Measurements from ENCODE around the gene ETV1. TPM values are rescaled to one million over a fixed set of nuclear protein-coding genes. Genes with fewer than 3 reads are reported as not detected.

Gene ETV1
- total RNA-seq, 6 donors from 2014 or later: 33.2 to 74.6 (median 50.2) TPM

DNA sequence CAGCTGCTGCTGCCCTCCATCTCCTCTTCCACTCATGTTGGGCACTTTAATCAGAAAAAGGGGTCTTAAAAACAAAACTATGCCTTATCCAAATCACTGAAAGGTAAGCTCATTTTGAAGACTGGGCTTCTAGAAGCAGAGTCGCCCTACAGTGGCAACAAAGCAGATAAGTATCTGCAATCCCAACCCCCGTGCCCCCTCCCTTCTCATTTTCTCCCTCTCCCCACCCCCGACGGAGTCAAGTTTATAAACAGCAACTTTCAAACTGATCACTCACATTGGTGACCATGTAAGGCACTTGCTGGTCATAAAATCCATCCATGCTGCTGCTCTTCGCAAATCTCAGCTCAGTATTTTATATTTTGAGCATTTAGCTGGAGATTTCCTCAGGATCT is 738 bp downstream of the ETV1 start:
- Histone ChIP-seq H3K4me1 (peaks cover 0 to 5% (median 4%) of the 10 kb centered on the region in 4 donors), H3K27me3 (no peaks in the 10 kb centered on the region), H3K9me3 (no peaks in the 10 kb centered on the region), H3K4me3 (peak overlapping the region; percentile 2 to 64 (median 56)), H3K27ac (peak overlapping the region; percentile 81 to 89 (median 86)), H3K36me3 (no peaks in the 10 kb centered on the region)
- no peak for ATAC-seq (ENCODE audit: low FRiP score in 2 of 2)
- TF ChIP-seq POLR2A (IDR thresholded peaks at IDR 0.05) (no peak), POLR2AphosphoS5 (IDR thresholded peaks at IDR 0.05) (peak in 1 of 2 donors; percentile 20)
- WGBS, 2 donors: 0 to 6% methylated on average over 5 of the region's 5 CpGs
- peak in 1 of 2 donors; percentile 37 for DNase-seq

DNA sequence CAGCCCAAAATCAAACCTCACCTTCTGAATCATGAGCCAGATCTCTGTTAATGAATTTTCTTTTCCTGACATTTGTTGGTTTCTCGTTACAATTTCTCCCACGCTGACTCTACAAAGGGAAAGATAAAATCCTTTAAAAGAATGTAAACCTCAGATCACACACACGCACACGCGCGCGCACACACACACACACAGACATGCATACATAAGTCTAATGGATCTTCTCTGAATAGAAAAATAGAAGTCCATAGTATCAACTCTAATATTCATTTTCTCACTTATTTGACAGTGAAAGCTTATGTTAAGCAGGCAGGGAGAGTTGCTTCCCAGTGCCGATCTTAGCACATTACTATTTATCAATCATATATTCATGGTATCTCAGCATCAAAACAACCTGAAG is 1.4 kb downstream of the ETV1 start:
- TF ChIP-seq EP300 (IDR thresholded peaks at IDR 0.05) (no peak), POLR2AphosphoS5 (IDR thresholded peaks at IDR 0.05) (no peak), POLR2A (IDR thresholded peaks at IDR 0.05) (no peak)
- TF ChIP-seq, protein P1, sequence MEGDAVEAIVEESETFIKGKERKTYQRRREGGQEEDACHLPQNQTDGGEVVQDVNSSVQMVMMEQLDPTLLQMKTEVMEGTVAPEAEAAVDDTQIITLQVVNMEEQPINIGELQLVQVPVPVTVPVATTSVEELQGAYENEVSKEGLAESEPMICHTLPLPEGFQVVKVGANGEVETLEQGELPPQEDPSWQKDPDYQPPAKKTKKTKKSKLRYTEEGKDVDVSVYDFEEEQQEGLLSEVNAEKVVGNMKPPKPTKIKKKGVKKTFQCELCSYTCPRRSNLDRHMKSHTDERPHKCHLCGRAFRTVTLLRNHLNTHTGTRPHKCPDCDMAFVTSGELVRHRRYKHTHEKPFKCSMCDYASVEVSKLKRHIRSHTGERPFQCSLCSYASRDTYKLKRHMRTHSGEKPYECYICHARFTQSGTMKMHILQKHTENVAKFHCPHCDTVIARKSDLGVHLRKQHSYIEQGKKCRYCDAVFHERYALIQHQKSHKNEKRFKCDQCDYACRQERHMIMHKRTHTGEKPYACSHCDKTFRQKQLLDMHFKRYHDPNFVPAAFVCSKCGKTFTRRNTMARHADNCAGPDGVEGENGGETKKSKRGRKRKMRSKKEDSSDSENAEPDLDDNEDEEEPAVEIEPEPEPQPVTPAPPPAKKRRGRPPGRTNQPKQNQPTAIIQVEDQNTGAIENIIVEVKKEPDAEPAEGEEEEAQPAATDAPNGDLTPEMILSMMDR (IDR thresholded peaks at IDR 0.05): no peak
- Histone ChIP-seq H3K4me3 (peak overlapping the region in 3 of 4 donors; percentile 54 to 64 (median 57)), H3K27me3 (no peaks in the 10 kb centered on the region), H3K9me3 (no peaks in the 10 kb centered on the region), H3K4me1 (peaks cover 0 to 5% (median 4%) of the 10 kb centered on the region in 4 donors), H3K27ac (peak overlapping the region; percentile 58 to 89 (median 86)), H3K36me3 (no peaks in the 10 kb centered on the region)
- DNase-seq: no peak
- no peak for ATAC-seq (ENCODE audit: low FRiP score in 2 of 2)
- WGBS, 2 donors: 36 to 48% methylated on average over 8 of the region's 8 CpGs

DNA sequence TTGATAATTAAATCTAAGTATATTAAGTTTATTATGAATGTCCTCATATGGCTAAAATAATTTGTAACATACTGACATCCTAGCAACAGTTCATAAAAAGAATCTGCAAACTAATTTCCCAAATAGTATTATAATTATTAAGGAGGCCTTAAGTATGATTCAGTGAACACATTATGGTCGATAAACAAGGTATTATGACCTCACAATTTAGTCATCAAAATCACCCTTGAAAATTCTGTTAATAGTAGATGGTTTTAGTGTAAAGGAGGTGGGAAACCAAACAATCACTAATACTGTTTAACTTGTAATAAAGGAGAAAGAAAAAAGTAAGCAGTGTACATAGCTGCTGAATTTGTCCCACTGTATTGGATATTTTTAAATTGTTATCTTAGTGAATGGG is 2.1 kb downstream of the ETV1 start:
- ATAC-seq (ENCODE audit: low FRiP score in 2 of 2) (no peak), DNase-seq (no peak)
- Histone ChIP-seq H3K27ac (peak overlapping the region; percentile 58 to 89 (median 86)), H3K4me1 (peaks cover 0 to 5% (median 4%) of the 10 kb centered on the region in 4 donors), H3K4me3 (peak overlapping the region in 3 of 4 donors; percentile 54 to 64 (median 57)), H3K9me3 (no peaks in the 10 kb centered on the region), H3K27me3 (no peaks in the 10 kb centered on the region), H3K36me3 (no peaks in the 10 kb centered on the region)
- 61 to 63% methylated on average over 1 of the region's 1 CpG for WGBS, 2 donors
- no peak for TF ChIP-seq POLR2AphosphoS5 (IDR thresholded peaks at IDR 0.05)
- TF ChIP-seq, protein P1 (IDR thresholded peaks at IDR 0.05): no peak
- TF ChIP-seq POLR2A (IDR thresholded peaks at IDR 0.05): no peak
- TF ChIP-seq EP300 (IDR thresholded peaks at IDR 0.05): no peak

DNA sequence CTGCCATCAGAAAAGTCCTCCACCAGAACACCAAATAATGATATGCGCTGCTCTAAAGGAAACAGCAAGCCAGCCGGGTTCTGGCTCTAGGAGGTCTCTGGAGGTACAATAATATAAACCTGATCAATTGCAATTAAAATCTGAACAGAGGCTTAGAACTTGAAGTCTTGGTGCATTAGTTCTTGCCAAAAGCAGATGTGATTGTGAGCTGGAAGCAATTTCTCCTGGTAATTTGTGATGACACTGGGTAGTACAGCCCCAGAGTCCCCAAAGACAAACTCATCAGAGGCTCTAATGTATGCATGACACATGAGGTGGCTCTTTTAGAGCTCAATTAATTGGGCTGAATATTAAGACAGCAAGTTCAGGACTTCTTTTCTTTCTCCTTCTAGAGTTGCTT is 3.3 kb downstream of the ETV1 start:
- TF ChIP-seq POLR2AphosphoS5 (IDR thresholded peaks at IDR 0.05) (no peak), EP300 (IDR thresholded peaks at IDR 0.05) (no peak), POLR2A (IDR thresholded peaks at IDR 0.05) (no peak)
- TF ChIP-seq, protein P1 (IDR thresholded peaks at IDR 0.05): no peak
- H3K36me3 ChIP-seq: no peaks in the 10 kb centered on the region
- H3K9me3 ChIP-seq: no peaks in the 10 kb centered on the region
- no peak for ATAC-seq (ENCODE audit: low FRiP score in 2 of 2)
- H3K4me3 ChIP-seq: peak overlapping the region in 3 of 4 donors; percentile 54 to 64 (median 57)
- peak overlapping the region; percentile 21 to 89 (median 86) for H3K27ac ChIP-seq
- H3K27me3 ChIP-seq: no peaks in the 10 kb centered on the region
- peaks cover 3 to 10% (median 7%) of the 10 kb centered on the region in 4 donors for H3K4me1 ChIP-seq
- WGBS, 2 donors: 54 to 83% methylated on average over 2 of the region's 2 CpGs
- DNase-seq: no peak

DNA sequence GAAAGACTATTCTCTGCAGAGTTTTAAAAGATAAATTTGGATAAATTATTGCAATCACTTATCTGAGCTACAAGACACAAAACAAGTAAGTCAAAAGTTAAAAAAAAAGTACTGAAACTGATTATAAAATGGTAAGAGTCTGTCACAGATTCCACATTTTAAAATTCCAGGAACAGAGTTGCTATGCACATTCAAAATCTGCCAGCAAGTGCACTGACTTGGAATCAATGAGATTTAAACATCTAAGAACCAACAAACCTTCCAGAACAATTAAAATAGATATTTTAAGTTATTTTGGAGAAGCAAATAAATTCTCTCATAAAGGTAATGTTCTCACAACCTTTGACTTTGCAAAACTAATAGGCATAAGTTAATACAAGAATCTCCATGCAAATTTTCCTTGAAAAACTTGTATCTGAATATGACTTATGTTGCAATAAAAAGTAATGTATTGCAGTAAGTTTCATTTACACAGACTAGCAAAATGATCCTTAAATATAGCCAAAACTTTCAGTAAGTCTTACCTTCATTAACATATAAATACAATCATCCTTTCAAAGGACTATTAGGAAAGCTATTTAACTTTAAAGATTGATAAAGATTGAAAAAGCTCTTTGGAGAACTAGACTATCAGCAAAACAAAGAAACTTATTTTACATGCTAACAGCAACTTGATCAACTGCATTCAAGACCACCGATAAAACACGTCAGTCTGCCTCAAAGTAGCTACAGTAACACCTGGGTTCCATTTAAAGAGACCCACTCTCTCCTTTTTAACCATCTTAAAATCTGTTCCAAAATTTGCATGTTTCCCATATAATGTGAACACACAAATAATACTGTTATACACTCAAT is 4.4 kb downstream of the ETV1 start:
- H3K4me1 ChIP-seq: peaks cover 0 to 15% (median 6%) of the 10 kb centered on the region in 4 donors
- ATAC-seq (ENCODE audit: low FRiP score in 2 of 2) (no peak), DNase-seq (no peak)
- H3K9me3 ChIP-seq: no peaks in the 10 kb centered on the region
- H3K36me3 ChIP-seq: no peaks in the 10 kb centered on the region
- WGBS, 2 donors: 61 to 62% methylated on average over 2 of the region's 2 CpGs
- no peaks in the 10 kb centered on the region for H3K27me3 ChIP-seq
- H3K27ac ChIP-seq: peak overlapping the region in 2 of 4 donors; percentile 86 to 89
- peak overlapping the region in 3 of 4 donors; percentile 54 to 64 (median 57) for H3K4me3 ChIP-seq
- TF ChIP-seq EP300 (IDR thresholded peaks at IDR 0.05) (no peak), POLR2A (IDR thresholded peaks at IDR 0.05) (no peak), POLR2AphosphoS5 (IDR thresholded peaks at IDR 0.05) (no peak)
- TF ChIP-seq, protein P1 (IDR thresholded peaks at IDR 0.05): no peak

Measured in upper lobe of left lung (tissue), 6 donors.